ENCODE results near the gene CPEB3.
A peak's percentile ranks its signal among the peaks of the same experiment; 100 is the strongest.
"Not testable (repeated sequence)": the region's sequence is repeated elsewhere in the genome, so short reads cannot be mapped to it uniquely, and the experiment has no call there.

Gene CPEB3

DNA sequence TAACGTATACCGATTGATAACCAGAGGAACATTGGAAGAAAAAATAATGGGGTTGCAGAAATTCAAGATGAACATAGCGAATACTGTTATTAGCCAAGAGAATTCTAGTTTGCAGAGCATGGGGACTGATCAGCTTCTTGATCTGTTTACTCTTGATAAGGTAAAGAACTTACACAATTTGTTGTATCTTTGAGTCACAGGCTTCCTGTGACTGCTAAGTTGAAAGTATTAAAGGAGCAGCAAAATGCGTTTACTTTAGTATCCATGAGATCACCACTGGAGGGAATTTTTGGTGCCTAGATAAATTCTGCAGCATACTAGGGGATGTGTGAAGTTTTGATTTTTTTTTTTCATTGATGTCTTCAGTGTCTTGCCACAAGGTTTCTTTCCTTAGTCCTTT is 263.7 kb downstream of the CPEB3 start:
- H3K9me3 Mint-ChIP-seq, result no peaks in the 10 kb centered on the region
- peaks cover 40% of the 10 kb centered on the region for H3K36me3 Mint-ChIP-seq
- no peak overlapping the region for H3K4me3 Mint-ChIP-seq
- no peaks in the 10 kb centered on the region for H3K4me1 Mint-ChIP-seq
- H3K27me3 Mint-ChIP-seq, result no peaks in the 10 kb centered on the region
- no peak overlapping the region for H3K27ac Mint-ChIP-seq

DNA sequence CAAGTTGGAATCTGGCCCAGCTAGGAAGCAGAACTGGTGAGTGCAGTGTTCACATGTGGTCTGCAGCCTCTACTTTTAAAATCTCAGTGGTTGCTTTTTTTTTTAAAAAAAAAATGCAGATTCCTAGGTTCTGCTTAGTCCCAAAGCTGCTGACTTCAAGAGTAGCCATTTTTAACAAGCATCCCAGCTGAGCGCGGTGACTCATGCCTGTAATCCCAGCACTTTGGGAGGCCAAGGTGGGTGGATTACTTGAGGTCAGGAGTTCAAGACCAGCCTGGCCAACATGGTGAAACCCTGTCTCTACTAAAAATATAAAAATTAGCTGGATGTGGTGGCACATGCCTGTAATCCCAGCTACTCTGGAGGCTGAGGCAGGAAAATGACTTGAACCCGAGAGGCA is 265.5 kb downstream of the CPEB3 start:
- not testable (repeated sequence) for H3K27me3 Mint-ChIP-seq, H3K4me1 Mint-ChIP-seq

DNA sequence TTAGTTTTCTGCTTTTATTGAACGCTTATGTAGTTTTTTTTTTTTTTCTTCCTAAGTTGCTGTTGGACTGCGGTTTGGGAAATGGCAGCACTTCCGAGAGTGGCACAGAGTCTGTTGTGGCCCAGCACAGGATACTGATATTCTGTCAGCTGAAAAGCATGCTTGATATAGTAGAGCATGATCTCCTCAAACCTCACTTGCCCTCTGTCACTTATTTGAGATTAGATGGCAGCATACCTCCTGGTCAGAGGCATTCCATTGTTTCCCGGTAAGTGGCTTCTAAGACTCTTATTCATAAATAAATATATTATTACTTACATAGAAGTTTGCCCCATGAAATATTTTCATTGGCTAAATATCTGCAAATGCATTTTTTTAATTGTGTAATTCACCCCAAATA is 266.2 kb downstream of the CPEB3 start:
- Mint-ChIP-seq H3K9me3 (no peaks in the 10 kb centered on the region), H3K4me3 (no peak overlapping the region), H3K27me3 (no peaks in the 10 kb centered on the region), H3K36me3 (peaks cover 33% of the 10 kb centered on the region), H3K4me1 (no peaks in the 10 kb centered on the region), H3K27ac (no peak overlapping the region)

More for the DNA sequence above, 265.5 kb downstream of the CPEB3 start:
- peaks cover 34% of the 10 kb centered on the region for H3K36me3 Mint-ChIP-seq
- not testable (repeated sequence) for H3K4me3 Mint-ChIP-seq, H3K27ac Mint-ChIP-seq, H3K9me3 Mint-ChIP-seq

DNA sequence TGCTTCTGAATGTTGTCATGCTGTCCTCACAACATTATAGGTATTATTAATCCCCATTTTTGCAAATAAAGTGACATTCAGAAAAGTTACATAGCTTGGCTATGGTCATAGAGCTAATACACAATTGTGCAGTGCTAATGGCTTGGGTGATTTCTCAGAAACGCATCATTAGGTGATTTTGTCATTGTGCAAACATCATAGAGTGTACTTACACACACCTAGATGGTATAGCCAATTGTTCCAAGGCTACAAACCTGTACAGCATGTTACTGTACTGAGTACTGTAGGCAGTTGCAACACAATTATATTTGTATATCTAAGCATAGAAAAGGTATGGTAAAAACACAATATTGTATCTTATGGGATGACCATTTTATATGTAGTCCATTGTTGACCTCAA is 276.3 kb downstream of the CPEB3 start:
- peaks cover 7% of the 10 kb centered on the region for H3K4me1 Mint-ChIP-seq
- H3K27ac Mint-ChIP-seq, result no peak overlapping the region
- no peaks in the 10 kb centered on the region for H3K27me3 Mint-ChIP-seq
- H3K4me3 Mint-ChIP-seq, result no peak overlapping the region
- H3K36me3 Mint-ChIP-seq, result peaks cover 34% of the 10 kb centered on the region
- H3K9me3 Mint-ChIP-seq, result no peaks in the 10 kb centered on the region

DNA sequence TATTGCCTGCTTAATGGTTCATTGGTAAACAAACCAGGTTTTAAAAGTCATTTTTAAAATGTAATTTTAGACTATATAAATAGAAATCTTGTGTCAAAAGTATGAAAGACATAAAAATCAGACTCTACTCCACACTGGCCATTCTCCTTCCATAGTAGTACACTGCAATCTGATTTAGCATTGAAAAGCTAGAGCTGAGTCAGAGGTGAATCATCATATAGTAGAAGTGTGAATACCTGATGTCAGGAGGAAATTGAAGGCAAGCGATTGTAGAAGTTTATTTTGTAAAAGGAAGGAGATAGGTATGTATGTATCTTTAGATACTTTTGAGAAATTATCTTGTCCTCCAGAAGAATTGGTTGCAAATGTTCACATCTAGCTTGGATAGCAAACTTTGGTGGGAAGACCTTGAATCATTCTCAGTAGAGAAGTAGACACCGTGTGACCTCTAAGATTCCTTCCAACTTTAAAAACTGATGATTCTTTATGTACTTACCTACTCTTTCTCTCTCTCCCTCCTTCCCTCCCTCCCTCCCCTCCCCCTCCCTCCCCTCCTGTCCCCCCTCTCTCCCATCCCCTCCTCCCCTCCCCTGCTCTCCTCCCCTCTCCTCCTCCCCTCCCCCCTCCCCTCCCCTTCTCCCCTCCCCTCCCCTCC is 279.2 kb downstream of the CPEB3 start:
- Mint-ChIP-seq H3K36me3 (peaks cover 31% of the 10 kb centered on the region), H3K9me3 (no peaks in the 10 kb centered on the region), H3K4me3 (no peak overlapping the region), H3K4me1 (peaks cover 13% of the 10 kb centered on the region), H3K27ac (peak overlapping the region; percentile 36), H3K27me3 (no peaks in the 10 kb centered on the region)

DNA sequence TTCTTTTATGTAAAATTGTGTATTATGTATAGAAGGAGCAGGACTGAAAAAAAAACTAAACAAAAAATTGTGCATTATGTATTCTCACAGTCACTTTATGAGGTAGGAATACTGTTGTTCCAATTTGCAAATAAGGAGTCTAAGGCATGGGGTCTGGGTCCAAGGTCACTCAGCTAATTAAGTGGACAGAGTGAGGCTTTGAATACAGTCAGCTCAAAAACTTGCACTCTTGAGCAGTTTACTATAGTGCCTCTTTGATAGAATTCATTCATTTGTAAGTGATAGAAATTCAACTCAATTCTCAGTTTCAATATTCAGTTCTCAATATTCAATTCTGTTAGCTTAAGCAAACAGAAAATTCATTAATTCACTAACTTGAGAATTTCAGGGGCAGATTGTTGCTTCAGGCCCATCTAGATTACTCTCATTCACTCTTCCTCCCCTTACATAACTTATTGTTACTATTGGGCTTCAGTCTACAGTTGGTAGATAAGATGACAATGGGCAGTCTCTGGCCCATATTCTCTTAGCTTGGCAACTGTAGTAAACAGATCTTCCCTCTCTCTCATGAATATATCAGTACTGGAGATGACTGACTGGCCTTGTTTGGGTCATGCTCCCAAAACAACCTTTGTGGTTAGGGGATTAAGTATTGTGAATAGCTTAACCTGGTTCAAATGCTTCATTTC is 280.7 kb downstream of the CPEB3 start:
- no peak overlapping the region for H3K4me3 Mint-ChIP-seq
- no peaks in the 10 kb centered on the region for H3K9me3 Mint-ChIP-seq
- H3K36me3 Mint-ChIP-seq, result peaks cover 30% of the 10 kb centered on the region
- H3K27ac Mint-ChIP-seq, result no peak overlapping the region
- no peaks in the 10 kb centered on the region for H3K27me3 Mint-ChIP-seq
- H3K4me1 Mint-ChIP-seq, result peaks cover 13% of the 10 kb centered on the region

DNA sequence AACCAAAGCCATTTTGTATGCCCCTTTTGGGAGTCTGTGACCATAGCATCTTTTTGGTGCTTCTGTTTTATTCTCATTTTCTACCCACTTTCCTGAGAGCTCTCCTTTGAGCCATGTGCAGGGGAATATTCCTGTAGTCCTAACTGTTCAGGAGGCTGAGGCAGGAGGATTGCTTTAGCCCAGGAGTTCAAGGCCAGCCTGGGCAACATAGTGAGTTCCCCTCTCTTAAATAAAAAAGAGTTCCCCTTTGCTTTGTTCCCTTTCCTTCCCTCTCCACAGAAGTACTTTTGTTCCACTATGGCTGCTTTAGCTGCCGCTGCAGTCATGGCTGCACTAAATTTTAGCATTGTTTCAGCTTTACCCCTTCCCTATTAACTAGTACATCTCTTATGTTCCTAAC is 281.4 kb downstream of the CPEB3 start:
- peaks cover 36% of the 10 kb centered on the region for H3K36me3 Mint-ChIP-seq

DNA sequence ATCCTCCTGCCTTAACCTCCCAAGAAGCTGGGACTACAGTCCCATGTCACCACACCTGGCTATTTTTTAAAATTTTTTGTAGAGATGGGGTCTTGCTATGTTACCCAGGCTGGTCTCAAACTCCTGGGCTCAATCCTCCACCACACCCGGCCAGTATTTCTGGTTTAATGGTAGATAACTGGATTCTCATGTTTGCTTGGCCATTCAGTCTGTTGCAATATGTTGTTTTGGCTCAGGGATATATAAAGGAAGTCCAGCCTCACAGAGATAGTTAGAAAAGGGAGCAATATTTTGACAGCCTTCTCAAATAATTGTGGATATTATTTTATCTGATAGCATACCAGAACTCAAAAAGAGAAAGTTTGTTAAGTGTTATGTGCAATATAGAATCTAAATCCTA is 284.9 kb downstream of the CPEB3 start:
- Mint-ChIP-seq H3K9me3 (peaks cover 2% of the 10 kb centered on the region), H3K27ac (no peak overlapping the region), H3K27me3 (no peaks in the 10 kb centered on the region), H3K4me1 (peaks cover 8% of the 10 kb centered on the region), H3K36me3 (peaks cover 42% of the 10 kb centered on the region), H3K4me3 (no peak overlapping the region)

More for the DNA sequence above, 281.4 kb downstream of the CPEB3 start:
- Mint-ChIP-seq H3K4me3 (no peak overlapping the region), H3K27me3 (no peaks in the 10 kb centered on the region), H3K4me1 (peaks cover 13% of the 10 kb centered on the region), H3K9me3 (no peaks in the 10 kb centered on the region), H3K27ac (no peak overlapping the region)

DNA sequence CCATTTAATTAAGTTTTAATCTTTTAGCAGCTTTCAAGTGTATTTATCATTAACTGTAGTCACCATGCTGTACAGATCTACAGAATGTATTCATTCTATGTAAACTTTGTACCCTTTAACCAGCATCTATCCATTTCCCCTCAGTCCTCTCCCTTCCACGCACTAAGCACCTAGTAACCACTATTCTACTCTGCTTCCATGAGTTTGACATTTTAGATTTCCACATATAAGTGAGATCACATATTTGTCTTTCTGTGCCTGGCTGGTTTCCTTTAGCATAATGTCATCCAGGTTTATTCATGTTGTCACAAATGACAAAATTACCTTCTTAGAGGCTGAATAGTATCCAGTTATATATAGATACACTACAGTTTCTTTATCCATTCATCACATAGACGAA is 287.6 kb downstream of the CPEB3 start:
- no peak overlapping the region for H3K4me3 Mint-ChIP-seq

DNA sequence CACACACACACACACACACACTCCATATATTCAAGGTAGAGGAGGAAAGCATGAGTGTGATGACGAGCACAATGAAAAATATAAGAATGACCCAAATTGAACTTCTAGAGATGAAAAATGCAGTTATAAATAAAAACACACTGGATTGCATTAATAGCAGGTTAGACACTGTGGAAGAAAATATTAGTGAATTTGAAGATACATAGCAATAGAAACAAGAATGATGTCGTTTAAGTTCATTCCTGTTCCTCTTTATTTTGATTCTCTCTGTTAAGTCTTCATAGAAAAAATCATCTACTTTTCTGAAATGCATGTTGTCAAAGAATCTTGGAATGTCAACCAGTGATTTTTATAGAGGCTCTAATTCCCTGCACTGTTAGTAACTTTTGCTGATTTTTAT is 288.9 kb downstream of the CPEB3 start:
- H3K27me3 Mint-ChIP-seq, result no peaks in the 10 kb centered on the region
- H3K9me3 Mint-ChIP-seq, result peaks cover 6% of the 10 kb centered on the region
- H3K36me3 Mint-ChIP-seq, result peaks cover 40% of the 10 kb centered on the region
- no peak overlapping the region for H3K27ac Mint-ChIP-seq
- H3K4me3 Mint-ChIP-seq, result no peak overlapping the region
- no peaks in the 10 kb centered on the region for H3K4me1 Mint-ChIP-seq

More for the DNA sequence above, 287.6 kb downstream of the CPEB3 start:
- no peaks in the 10 kb centered on the region for H3K4me1 Mint-ChIP-seq
- H3K27ac Mint-ChIP-seq, result no peak overlapping the region
- H3K9me3 Mint-ChIP-seq, result peaks cover 6% of the 10 kb centered on the region
- H3K27me3 Mint-ChIP-seq, result no peaks in the 10 kb centered on the region
- H3K36me3 Mint-ChIP-seq, result peaks cover 38% of the 10 kb centered on the region

DNA sequence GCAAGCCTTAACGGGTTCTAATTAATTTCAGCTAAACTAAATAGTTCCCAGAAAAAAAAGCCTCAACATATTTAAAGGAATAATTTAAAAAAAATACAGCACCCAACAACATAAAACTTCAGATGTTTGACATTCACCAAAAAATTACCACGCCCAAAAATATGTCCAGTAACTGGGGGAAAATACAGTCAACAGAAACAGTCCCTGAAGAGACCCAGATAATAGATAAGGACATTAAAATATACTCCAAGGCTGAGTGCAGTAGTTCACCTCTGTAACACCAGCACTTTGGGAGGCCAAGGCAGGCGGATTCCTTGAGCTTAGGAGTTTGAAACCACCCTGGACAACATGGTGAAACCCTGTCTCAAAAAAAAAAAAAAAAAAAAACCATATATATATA is 289.3 kb downstream of the CPEB3 start:
- H3K27ac Mint-ChIP-seq, result no peak overlapping the region
- no peak overlapping the region for H3K4me3 Mint-ChIP-seq
- H3K4me1 Mint-ChIP-seq, result no peaks in the 10 kb centered on the region
- no peaks in the 10 kb centered on the region for H3K27me3 Mint-ChIP-seq
- peaks cover 40% of the 10 kb centered on the region for H3K36me3 Mint-ChIP-seq
- peaks cover 6% of the 10 kb centered on the region for H3K9me3 Mint-ChIP-seq
